Stimulated activated CD4-positive, alpha-beta T cell treated with anti-CD3 and anti-CD28 coated beads, Interleukin-4, amount 100 ng/mL, for 48 hours (primary cell): Measurements from ENCODE around the gene GSG1L2.

Experiments used
- DNase-seq, 2 donors: peaks; one replicate each; pipeline ENCODE4 v3.0.0-alpha.2; 2020; ENCODE audit warnings: low read depth in 2 of 2

GSG1L2 gene

DNA sequence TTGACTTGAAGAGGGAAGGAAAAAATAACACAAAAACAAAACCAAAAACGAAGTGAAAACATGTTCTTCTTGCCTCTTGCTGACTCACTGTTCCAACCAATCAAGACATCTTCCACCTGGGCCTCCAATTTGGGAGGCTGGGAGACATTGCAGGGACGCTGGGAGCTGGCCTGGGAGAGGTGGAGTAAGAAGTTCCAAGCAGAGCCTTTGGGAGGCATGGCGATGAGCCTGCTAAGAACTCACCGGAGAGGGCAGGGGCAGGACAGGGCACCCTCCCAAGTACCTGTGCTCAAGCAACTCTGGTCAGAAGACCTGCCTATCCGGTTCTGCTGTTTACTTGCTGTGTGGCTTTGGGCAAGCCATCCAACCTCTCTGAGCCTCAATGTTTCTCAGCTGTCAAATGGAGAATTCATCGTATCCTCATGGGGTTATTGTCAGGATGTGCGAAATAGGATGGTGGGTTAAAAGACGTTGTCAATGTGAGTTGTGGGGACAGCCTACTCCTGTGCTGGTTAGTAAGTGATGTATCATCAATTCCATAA, 3.0 kb upstream of the GSG1L2 start:
- no peak for DNase-seq

- DNase-seq, result no peak
These were observed 2.2 kb upstream of the GSG1L2 start for GRCh38 chr17:9824094-9824493.

GRCh38 chr17:9820448-9820847, 1.4 kb downstream of the GSG1L2 start:
- DNase-seq, result no peak

DNA sequence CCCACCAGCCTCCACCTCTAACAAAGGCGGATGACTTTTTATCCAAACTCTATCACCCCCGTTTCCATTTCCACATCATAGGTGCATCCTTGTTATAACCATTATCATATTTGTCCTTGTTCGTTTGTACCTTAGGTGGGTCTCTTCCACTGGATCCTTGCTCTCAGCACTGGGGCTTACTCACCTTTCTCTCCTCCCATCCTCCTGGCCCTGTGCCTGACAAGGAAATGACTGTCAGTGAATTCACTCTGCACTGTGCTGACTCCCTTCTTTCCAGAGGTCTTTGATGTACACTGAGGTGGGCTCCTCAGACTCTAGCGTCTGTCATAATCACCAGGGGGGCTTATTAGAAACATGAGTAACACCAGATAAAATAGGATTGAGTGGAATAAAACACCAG, 3.1 kb downstream of the GSG1L2 start:
- no peak for DNase-seq

DNA sequence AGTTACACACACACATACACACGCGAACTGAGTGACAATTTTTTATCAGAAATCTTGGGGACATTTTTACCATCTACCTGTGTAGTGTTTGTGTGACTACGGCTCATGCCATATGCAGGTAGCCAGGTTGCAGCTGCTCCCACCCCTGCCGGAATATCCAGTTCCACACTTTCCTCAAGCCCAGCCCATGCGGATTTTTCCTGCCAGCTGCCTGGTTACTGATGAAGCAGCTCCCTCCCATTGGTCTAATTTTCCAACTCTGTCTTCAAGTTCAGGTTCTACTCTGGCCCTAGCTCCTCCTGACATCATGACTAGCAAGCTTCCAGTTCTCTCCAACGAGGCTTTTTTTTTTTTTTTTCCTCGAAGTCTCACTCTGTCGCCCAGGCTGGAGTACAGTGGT, 4.8 kb downstream of the GSG1L2 start:
- no peak for DNase-seq

DNA sequence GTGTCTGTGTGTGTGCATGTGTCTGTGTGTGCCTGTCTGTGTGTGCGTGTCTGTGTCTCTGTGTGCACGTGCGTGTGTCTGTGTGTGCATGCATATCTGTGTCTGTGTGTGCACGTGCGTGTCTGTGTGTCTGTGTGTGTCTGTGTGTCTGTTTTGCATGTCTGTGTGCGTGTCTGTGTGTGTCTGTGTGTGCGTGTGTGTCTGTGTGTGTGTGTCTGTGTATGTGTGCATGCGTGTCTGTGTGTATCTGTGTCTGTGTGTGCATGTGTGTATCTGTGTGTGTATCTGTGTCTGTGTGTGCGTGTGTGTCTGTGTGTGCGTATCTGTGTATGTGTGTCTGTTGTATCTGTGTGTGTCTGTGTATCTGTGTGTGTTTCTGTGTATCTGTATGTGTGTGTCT, 5.4 kb downstream of the GSG1L2 start:
- DNase-seq, result no peak

- no peak for DNase-seq
These were observed 7.4 kb downstream of the GSG1L2 start for GRCh38 chr17:9814337-9814945.

GRCh38 chr17:9813166-9813565, 8.7 kb downstream of the GSG1L2 start:
- DNase-seq, result no peak

DNA sequence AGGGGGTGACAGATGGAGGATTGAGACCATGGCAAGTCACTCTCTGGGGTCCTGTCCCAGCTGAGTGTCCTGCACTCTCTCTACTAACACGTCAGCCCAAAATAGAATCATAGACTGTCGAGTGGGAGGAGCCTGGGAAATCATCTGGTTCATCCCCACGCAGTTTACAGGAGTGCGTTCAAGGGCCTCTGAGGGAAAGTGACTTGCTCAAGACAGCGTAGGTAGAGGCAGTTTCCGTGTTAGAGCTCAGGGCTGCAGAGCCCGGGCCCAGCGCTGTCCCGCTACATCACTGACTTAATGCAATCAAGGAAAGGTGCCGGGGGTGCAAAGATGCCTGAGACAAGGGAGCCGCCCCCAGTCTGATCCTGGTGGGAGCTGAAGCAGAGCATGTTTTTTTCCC, 10.3 kb downstream of the GSG1L2 start:
- DNase-seq, result no peak

- no peak for DNase-seq
These were observed 10.8 kb downstream of the GSG1L2 start for GRCh38 chr17:9811086-9811485.

GRCh38 chr17:9810100-9810949, 11.6 kb downstream of the GSG1L2 start:
- DNase-seq, result no peak

- DNase-seq, result no peak
These were observed 12.5 kb downstream of the GSG1L2 start for GRCh38 chr17:9809409-9809808.

DNA sequence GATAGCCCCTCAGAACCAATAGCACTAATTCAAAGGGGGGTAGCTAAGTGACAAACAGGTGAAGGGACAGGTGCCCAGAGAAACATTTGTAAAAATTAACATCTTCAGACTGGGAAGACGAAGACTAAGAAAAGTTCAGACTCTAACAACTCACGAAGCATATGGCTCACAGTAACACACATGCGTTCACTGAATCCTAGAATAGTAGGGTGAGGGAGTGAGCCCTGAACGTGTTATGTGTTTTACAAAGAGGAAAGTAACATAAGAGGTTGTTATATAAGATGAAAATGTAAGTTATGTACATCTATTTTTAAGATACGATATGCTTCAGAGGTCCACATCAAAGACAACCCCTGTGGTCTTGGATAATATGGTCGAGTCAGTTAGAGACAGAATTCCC, 15.2 kb downstream of the GSG1L2 start:
- DNase-seq, result no peak

- no peak for DNase-seq
These were observed 16.1 kb downstream of the GSG1L2 start for GRCh38 chr17:9805769-9806168.

GRCh38 chr17:9802697-9803096, 19.2 kb downstream of the GSG1L2 start:
- no peak for DNase-seq

GRCh38 chr17:9802294-9802693, 19.6 kb downstream of the GSG1L2 start:
- no peak for DNase-seq

GRCh38 chr17:9801505-9801904, 20.4 kb downstream of the GSG1L2 start:
- no peak for DNase-seq

DNA sequence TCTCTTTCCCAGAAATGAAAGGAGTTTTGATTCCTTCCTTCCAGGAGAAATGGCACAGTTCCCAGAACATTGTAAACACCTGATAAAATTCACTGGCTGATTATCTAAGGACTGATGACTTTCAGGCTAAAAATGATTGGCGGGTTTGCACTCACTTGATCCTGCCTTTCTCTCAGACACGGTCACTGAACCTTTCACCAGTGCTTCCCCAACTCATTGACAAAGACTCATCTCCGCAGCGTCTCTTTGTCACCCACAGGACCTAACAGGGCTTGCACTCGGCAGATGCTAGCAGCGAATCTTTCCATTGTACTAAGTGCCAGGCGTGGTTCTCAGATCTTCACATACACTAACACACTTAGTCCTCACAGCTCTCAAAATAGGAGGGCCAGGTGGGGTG, 23.2 kb downstream of the GSG1L2 start:
- no peak for DNase-seq

- DNase-seq, result no peak
These were observed 23.9 kb downstream of the GSG1L2 start for GRCh38 chr17:9798008-9798407.

GRCh38 chr17:9792181-9792840, 29.6 kb downstream of the GSG1L2 start:
- DNase-seq, result no peak

GRCh38 chr17:9790889-9791876, 30.7 kb downstream of the GSG1L2 start, which contains the start of gene DHRS7C:
Gene DHRS7C (minus strand): TSS chr17:9791592. CDS start chr17:9791284, 308 bp downstream.
- DNase-seq, result no peak
